CD4-positive, alpha-beta T cell treated with Interleukin-6 at 100 ng/mL for 8 hours (primary cell): ENCODE results near the gene ABHD16A.

Source experiments
- DNase-seq: peaks from one replicate; pipeline ENCODE4 v3.0.0-alpha.2; 2020; ENCODE audit warnings: mixed read lengths, low spot score

Gene ABHD16A

GRCh38 chr6:31639449-31639861 lies 63.7 kb downstream of the ABHD16A start:
- DNase-seq: no peak

DNA sequence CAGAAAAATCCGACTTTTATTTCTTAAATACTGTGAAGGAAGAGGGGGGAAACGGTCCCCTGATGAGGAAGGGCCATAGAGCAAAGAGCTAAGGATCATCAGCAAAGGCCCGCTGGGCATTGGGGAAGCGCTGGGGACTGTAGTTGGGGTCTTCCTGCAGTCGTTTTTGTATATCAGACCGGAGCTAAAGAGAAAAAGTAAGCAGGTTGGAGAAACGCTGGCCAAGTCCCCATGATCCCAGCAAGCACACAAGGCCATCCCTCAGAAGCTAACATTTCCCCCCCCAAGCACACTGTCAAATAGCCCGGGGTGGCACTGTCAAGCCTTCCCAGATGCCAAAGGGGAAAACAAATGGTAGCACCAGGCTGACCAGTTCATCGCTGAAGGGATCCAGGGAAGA lies 64.1 kb downstream of the ABHD16A start:
- DNase-seq: no peak
